HG02759 (cell line): ENCODE data around the gene ARSG.
"Not testable (repeated sequence)": the region's sequence is repeated elsewhere in the genome, so short reads cannot be mapped to it uniquely, and the experiment has no call there.

Experiments
- ATAC-seq: cut with Tn5 transposase; IDR thresholded peaks from one replicate; pipeline ENCODE4 v1.9.1; 2021; ENCODE audit warnings: mild to moderate bottlenecking, moderate library complexity; ENCODE audit not compliant: unreplicated experiment

The ARSG gene

DNA sequence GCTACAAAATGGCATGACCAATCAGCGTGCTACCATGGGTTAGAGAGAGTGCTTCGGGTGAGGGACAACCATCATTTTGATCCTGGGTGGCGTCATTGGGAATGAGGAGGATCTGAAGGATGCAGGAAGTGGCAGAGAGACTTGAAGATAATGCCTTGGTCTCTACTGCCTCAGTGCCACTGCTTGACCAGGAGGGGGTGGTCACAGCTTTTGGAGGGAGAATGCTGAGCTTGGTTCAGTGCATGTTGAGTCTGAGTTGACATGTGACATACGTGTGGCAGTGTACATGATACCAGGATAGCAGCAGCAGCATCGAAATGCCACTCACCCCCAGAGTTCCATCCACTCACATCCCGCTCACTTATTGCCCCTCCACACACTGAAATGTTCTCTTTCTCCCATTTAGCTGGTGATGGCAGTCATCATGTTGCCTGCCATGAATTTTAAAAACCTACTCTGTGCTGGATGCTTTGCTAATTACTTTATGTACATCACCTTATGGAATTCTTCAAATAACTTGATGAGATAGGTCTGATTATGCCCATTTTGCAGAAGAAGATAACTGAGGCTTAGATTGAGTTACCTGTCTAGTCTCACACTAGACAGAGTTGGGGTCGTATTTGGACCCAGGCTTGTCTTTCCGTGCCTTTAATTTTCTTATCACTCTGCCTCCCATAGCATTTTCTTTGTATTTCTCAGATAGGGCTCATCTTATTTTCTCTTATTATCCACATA lies 36.7 kb downstream of the ARSG start:
- no peak for ATAC-seq

DNA sequence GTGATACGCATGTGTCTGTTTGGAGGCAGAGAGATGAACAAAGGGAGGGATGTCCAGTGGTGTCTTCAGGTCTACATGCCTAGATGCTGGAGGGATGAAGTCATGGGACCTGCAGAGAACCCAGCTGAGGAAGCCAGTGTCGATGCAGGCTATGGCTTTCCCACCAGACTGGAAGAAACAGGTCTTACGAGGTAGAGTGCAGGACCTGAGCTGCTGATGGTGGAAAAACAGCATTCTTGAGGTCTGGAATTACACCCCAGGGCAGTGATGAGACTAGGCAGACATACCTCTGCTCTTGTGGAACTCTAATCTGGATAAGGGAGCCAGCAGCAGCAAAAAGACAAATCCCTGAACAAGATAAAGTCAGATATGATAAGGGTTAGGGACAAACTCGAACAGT lies 37.4 kb downstream of the ARSG start:
- no peak for ATAC-seq

DNA sequence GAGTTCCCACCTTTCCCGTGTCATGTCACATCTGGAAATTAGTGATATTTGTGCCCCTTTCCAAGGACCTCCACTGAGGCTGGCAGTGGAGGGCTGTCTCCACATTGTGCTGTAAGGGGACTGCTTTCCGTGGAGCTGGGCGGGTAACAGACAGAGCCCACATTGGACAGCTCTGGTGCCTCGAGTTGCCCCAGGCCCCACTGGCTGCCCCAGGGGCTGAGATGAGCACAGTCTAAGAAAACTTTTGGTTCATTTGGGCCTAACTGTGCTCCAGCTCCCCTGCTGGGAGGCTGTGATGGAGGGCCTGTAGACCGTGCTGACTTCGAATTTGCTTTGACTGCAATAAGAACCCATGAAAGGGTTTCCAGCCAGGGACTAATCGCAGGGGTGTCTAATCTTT lies 38.0 kb downstream of the ARSG start:
- ATAC-seq = no peak

DNA sequence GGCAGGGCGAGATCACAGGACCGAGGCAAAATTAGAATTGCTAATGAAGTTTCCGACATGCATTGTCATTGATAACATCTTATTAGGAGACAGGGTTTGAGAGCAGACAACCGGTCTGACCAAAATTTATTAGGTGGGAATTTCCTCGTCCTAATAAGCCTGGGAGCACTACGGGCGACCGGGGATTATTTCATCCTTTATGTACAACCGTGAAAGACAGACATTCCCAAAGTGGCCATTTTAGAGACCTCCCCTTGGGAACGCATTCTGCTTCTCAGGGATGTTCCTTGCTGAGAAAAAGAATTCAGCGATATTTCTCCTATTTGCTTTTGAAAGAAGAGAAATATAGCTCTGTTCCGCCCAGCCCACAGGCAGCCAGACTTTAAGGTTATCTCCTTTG lies 40.6 kb downstream of the ARSG start:
- ATAC-seq = not testable (repeated sequence)

DNA sequence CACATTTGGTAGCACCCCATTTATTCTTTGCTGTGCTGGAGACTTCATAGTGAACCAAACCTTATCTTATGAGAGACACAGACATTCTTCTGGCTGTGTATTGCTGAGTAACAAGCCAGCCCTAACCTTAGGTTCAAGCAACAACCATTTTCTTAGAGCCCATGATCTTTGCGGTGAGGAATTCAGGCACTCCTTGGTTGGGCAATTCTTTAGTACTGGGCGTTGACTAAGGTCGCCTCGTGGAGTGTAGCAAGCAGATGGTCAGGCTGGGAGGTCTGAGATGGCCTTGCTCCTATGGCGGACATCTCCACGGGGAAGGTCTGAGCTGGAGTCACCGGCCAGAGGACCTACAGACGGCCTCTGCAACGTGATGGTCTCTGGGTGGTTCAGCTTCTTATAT lies 43.1 kb downstream of the ARSG start:
- ATAC-seq = no peak

DNA sequence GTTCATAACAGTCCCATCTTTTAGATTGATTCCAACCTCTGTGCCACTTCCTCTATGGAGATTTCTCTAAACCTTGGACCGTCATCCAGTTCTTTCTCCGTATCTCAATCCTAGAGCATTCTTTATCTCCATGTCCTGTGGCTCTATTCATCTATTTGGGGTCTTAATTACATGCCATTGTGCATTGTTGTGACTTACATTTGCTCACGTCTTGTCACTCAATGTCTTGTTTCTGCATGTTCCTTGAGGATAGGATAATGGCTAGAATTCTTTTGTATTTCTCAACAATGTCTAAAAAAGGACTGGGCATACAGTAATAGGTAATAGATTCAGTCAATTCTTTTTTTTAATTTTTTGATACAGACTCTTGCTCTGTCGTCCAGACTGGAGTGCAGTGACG lies 50.2 kb downstream of the ARSG start:
- ATAC-seq = no peak

DNA sequence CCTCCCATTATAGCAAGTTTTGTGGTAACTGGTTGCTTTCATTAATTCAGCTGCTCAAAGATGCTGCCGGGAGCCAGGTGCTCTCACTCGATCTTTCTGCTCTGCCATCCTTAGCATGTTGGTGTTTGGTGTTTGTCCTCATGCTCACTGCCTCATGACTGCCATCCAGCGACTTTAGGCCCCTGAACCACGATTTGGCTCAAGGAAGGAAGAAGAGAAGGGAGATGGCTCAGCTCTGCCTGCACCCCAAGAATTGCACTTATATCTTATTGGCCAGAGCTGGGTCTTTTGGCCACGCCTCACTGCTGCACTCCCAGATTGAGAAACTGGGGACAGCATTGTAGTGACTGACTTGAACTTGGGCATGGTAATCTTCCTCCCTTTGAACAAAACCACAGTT lies 52.7 kb downstream of the ARSG start:
- no peak for ATAC-seq

DNA sequence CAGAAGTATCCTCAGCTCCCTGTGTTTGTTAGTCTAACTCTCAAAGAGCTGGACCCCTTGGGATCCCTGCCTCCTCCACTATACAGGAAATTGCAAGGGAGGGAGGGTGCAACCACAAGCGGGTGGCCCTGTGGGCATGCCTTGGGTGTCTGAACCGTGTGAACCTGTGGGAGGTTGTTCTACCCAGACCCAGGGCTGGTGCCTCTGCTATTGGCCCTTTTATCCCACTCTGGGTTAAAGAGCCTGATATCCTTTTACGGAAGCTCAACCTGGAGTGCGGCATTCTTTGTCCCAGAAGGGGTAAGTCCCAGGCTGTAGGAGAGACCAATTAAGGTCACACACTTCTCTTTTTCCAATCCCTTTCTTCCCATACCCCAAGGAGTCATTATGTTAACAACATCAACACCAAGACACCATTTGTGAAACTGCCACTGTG lies 53.4 kb downstream of the ARSG start:
- no peak for ATAC-seq

DNA sequence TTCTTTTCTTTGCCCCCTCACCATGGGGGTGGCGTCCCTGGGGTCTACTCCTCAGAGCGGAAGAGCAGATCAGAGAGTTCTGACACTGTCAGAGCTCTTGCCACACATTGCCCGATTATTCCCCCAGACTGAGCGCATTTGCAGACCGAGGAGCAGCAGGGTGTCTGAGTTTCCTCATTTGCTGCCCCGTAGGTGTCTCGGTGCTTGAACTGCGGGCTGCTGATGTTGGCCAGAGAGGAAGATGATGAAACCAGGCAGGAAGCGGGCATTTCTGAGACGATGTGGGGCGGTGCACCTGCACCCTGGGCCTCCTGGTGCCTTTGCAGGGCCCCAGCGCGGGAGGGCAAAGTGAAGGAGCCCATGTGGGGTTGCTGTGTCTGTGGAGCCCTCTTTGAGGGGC lies 55.2 kb downstream of the ARSG start:
- ATAC-seq = peak; percentile 78

DNA sequence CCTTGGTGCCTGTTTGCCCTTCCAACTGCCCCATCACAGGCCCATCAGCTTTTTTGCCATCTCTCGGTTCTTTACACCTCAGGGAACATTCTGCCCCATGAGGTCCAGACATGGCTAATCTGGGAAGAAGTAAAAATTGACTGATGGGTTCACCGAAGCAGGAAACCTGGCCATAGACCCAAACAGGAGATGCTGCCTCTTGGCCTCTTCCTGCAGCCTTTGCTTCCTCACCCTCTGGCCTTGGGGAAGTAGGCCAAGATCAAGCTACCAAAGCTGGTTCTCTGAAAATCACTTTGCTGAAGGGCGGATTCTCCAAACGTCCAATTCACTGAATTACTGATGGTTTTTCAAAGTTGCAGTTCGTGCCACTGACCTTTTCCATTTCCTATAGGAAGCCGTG lies 56.1 kb downstream of the ARSG start:
- no peak for ATAC-seq

DNA sequence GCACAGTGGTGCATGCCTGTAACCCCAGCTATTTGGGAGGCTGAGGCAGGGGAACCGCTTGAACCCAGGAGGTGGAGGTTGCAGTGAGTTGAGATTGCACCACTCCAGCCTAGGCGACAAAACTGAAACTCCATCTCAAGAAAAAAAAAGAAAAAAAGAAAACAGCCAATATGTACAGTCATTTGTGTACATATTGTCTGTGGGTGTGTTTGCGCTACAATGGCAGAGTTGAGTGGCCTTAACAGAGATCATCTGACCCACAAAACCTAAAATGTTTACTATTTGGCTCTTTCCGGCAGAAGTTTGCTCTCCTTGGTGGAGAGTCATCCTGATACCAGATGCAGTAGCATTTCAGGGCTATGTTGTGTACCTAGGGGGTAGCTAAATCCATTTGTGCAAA lies 57.9 kb downstream of the ARSG start:
- ATAC-seq = peak; percentile 43

DNA sequence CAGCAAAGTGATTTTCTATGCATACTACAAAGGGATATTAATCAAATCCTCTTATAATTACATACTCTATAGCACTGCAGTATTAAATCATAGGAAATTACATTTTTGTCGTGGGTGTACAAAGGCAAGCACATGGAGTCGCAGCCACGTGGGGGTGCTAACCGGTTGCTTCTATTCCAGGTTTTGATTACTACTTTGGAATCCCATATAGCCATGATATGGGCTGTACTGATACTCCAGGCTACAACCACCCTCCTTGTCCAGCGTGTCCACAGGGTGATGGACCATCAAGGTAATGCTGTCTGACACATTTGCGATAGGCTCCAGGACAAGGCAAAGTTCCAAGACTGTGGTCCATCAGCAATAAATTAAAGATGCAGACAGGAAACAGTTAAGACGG lies 60.1 kb downstream of the ARSG start:
- no peak for ATAC-seq

DNA sequence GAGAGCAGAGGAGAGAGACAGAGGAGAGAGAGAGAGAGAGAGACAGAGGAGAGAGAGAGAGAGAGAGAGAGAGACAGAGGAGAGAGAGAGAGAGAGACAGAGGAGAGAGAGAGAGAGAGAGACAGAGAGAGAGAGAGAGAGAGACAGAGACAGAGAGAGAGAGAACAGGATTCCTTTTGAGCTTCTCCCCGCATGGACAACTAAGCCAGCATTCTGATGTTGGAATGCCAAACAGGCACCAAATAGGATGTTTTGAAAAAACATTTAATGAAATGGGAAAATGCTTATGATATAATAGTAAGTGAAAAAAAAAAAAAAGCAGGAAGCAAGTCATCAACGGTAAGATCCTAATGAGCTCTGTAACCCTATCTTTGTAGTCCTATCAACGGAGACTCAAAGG lies 60.7 kb downstream of the ARSG start:
- no peak for ATAC-seq

DNA sequence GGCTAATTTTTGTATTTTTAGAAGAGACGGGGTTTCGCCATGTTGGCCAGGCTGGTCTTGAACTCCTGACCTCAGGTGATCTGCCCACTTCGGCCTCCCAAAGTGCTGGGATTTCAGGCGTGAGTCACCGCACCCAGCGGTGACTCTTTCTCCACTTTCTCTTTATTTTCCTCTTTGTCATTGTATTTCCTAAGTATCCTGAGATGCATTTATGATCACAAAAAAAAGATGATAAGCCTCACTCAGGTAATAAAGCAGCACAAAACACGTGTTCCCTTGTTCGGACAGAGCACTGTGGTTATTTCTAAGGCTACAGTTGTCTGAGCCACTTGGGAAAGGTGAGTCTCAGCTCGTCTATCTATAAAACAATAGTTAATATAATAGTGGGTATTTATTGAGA lies 61.4 kb downstream of the ARSG start:
- ATAC-seq = not testable (repeated sequence)

DNA sequence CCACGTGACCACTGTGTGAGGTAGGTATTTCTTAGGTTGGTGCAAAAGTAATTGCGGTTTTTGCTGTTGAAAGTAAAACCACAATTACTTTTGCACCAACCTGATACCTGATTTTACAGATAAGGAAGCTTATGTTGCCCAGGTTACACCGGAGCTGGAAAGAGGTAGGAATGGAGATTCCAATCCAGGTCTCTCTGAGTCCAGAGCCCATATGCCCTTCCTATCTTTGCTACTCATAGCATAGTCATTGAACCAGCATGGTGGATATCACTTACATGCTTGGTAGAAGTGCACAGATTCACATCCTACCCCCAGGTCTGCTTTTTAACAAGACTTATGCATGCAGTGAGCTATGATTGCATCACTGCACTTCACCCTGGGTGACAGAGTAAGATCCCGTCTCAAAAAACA lies 61.8 kb downstream of the ARSG start:
- no peak for ATAC-seq

DNA sequence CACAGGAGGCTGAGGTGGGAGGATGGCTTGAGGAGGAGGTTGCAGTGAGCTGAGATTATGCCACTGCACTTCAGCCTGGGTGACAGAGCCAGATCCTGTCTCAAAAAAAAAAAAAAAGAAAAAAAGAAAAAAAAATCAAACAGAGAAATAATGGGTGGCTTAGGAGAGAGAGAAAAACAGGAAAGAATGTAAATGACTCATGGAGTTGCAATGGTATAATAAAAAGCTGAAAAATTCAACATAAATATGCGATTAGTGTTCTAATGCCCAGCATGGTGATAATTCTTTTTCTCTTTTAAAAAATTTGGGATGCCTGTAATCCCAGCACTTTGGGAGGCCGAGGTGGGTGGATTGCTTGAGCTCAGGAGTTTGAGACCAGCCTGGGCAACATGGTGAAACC lies 63.0 kb downstream of the ARSG start:
- ATAC-seq = not testable (repeated sequence)

DNA sequence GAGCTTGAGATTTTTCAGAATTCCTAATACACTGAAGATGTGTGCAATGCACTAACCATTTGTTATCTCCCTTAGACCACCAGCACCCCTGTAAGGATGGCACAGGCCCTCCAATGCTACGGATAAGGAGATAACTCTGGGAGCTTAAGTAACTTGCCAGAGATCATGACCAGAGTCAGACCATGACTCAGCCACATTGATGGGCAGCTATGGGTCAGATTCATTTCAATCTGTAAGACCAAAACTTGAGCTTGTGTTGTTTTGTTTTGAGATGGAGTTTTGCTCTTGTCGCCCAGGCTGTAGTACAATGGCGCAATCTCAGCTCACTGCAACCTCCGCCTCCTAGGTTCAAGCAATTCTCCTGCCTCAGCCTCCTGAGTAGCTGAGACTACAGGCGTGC lies 63.8 kb downstream of the ARSG start:
- not testable (repeated sequence) for ATAC-seq

DNA sequence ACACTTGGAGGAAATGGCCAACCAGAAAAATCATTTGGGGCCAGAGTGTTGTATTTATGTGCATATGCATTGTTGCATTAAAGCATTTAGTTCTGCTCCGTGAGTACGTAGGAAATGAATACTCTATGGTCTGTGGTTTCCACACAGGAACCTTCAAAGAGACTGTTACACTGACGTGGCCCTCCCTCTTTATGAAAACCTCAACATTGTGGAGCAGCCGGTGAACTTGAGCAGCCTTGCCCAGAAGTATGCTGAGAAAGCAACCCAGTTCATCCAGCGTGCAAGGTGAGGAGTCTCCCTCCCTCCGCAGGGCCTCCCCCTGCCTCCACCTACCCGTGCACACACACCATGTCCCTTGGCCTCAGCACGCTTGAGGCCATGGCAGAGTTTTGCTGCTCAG lies 65.2 kb downstream of the ARSG start:
- ATAC-seq = peak; percentile 77

DNA sequence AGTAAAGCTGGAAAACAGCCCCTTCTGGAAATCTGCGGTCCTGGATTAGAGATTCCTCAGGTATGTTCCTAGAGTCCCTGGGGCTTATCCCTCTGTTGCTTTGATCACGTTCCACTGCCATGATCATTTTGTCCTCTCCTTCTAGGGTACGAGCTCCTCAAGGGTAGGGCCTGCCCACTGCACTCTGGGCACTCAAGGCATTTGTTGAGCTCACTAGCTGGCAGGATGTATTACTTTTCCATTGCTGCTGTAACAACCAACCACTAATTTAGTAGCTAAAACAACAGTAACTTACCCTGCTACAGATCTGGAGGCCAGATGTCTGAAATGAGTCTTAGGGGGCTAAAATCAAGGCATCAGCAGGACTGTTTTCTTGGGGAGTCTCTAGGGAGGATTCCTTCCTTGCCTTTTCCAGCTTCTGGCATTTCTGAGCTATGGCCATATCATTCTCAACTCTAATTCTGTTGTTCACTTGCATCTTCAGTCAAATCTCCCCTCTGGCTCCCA lies 65.7 kb downstream of the ARSG start:
- no peak for ATAC-seq

DNA sequence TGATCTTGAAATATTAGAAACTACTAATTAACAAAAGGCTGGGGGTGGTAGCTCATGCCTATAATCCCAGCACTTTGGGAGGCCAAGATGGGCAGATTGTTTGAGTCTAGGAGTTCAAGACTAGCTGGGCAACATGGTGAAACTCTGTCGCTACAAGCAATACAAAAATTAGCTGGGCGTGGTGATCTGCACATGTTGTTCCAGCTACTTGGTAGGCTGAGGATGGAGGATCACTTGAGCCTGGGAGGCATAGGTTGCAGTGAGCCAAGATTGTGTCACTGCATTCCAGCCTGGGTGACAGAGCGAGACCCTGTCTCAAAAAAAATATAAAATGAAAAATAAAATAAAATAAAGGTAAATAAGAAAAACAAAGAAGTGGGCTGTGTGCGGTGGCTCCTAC lies 66.6 kb downstream of the ARSG start:
- no peak for ATAC-seq

DNA sequence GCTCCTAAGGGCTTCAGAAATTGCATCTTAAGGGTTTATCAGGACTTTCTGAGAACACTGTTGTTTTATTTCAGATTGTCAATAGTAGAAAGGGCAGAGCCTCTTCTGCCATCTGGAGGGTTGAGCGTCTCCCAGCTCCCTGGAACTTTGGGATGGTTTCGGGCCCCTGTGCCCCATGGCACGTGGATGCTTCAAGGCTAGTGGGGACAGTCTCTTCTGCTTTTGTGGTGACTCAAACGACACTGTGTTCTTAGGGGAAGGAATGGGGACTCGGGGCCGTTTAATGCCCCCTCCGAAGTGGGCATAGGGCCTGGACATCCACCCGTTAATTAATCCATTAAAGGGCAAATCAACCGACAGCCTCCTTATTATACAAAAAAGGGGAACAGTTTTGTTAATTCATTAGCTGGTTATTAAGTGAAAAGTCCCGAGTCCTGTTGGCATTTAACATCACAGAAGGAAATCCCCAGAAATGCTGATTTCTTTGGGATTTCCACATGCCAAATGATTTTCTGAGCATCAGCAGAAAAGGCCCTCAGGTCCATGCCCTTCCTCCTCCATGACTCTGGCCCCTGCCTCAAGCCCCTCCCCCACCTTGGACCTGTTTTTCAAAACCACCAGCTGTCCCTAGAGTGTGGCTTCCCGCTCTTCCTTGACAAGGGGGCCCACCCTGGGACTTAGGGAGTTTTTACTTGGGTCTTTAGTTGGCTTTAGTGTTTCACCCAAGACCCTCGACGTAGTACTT lies 68.7 kb downstream of the ARSG start:
- no peak for ATAC-seq

DNA sequence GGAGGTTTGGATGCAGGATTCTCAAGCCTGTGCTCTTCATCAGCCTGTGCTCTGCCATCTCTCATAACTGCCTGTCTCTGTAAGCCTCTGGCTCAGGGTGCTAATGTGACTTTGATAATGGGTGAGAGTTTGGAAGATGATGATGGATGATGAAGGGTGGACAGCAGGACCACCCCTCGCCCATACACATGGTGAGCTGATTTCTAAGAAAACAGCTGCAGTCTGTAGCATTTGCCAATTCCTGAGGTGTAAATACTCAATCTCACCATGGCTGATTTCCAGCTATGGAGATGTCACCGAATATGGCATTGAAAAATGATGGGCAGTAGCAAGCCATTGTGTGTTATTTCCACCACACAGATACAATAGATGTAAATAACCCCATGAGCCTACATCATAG lies 74.2 kb downstream of the ARSG start:
- ATAC-seq = no peak
